ENCODE results near the gene LTF. TPM values are rescaled to one million over a fixed set of nuclear protein-coding genes. Genes with fewer than 3 reads are reported as not detected.

The LTF gene
- total and polyA plus RNA-seq, 2 experiments from 2014 or later, result 0.73 to 1.3 TPM

GRCh38 chr3:46455231-46456115 lies 9.2 kb downstream of the LTF start (continued):
- TF ChIP-seq REST (IDR thresholded peaks at IDR 0.05; ENCODE audit: unreplicated experiment), result no peak
- TF ChIP-seq CTCF (conservative IDR thresholded peaks at IDR 0.05; ENCODE audit: low read depth in 2 of 2), result no peak

- no peaks in the 10 kb centered on the region for H3K9me3 Mint-ChIP-seq
- H3K4me3 ChIP-seq, result no peak overlapping the region
- ATAC-seq, result no peak
- no peaks in the 10 kb centered on the region for H3K27me3 ChIP-seq (ENCODE audit: insufficient read depth)
- no peaks in the 10 kb centered on the region for H3K79me2 ChIP-seq (replicated peaks; ENCODE audit: insufficient read depth)
- no peaks in the 10 kb centered on the region for H3K9me2 ChIP-seq (ENCODE audit: insufficient read depth)
- H3F3A ChIP-seq (replicated peaks; ENCODE audit: low read depth), result no peaks in the 10 kb centered on the region
- H3K4me3 Mint-ChIP-seq, result no peak overlapping the region
- no peak overlapping the region for H2AFZ ChIP-seq
- DNase-seq (ENCODE audit: low spot score), result no peak
- TF ChIP-seq POLR2AphosphoS5 (IDR thresholded peaks at IDR 0.05; ENCODE audit: low read depth) (no peak), NANOG (IDR thresholded peaks at IDR 0.05; ENCODE audit: borderline replicate concordance) (no peak), ETS1 (IDR thresholded peaks at IDR 0.05) (no peak), ZNF331 (CRISPR knock-in tag; IDR thresholded peaks at IDR 0.05; ENCODE audit: low read depth) (no peak)
- H3K4me1 Mint-ChIP-seq, result no peaks in the 10 kb centered on the region
- H3K4me1 ChIP-seq (ENCODE audit: insufficient read depth), result no peaks in the 10 kb centered on the region
- no peak overlapping the region for H3K27ac ChIP-seq (ENCODE audit: low read depth)
- no peak overlapping the region for H3K27ac Mint-ChIP-seq
- H4K20me1 ChIP-seq (replicated peaks; ENCODE audit: insufficient read depth), result no peaks in the 10 kb centered on the region
- no peaks in the 10 kb centered on the region for H3K36me3 Mint-ChIP-seq (ENCODE audit: low read depth)
- H3K4me2 ChIP-seq, result no peak overlapping the region
- H3K36me3 ChIP-seq (ENCODE audit: insufficient read depth), result no peaks in the 10 kb centered on the region
- peaks cover 2% of the 10 kb centered on the region for H3K27me3 Mint-ChIP-seq (ENCODE audit: insufficient read depth, low read depth, poor library complexity)
Measured at GRCh38 chr3:46454606-46455005, 10.1 kb downstream of the LTF start.
